Ovary (tissue), 9 donors: ENCODE results near the gene TACO1. TPM values are rescaled to one million over a fixed set of nuclear protein-coding genes. Genes with fewer than 3 reads are reported as not detected.

ENCODE experiments used
- DNase-seq, 5 donors: peaks; one replicate each; pipeline ENCODE4 v3.0.0-alpha.2; 2019 to 2020
- H3K27ac ChIP-seq, 2 donors: fragments of 200-600 bp; one replicate each; pipeline versions ENCODE4 v1.5.1 to v1.8.0; 2019 to 2022
- H3K27me3 ChIP-seq: fragments of 200-600 bp; one replicate; pipeline ENCODE4 v1.8.0; 2022
- H3K36me3 ChIP-seq: fragments of 200-600 bp; sonication (generic); one replicate; pipeline ENCODE4 v1.5.1; 2019
- H3K4me1 ChIP-seq: one replicate; pipeline ENCODE4 v1.8.1; 2013; ENCODE audit warnings: mild to moderate bottlenecking, moderate library complexity; ENCODE audit not compliant: insufficient read depth
- H3K4me3 ChIP-seq: fragments of 200-600 bp; sonication (generic); one replicate; pipeline ENCODE4 v1.5.1; 2017
- H3K9me3 ChIP-seq, 2 donors: fragments of 200-600 bp in 1 of 2; sonication (generic) in 1 of 2; one replicate each; pipeline versions ENCODE4 v1.5.1 to v1.8.1; 2013 to 2019; ENCODE audit warnings: mild to moderate bottlenecking in 1 of 2, moderate library complexity in 1 of 2
- CTCF ChIP-seq, 3 donors: fragments of 450-650 bp in 2 of 3; fragments of 200-600 bp in 1 of 3; IDR thresholded peaks; one replicate each; pipeline versions ENCODE4 v1.5.1 to v1.8.0; 2016 to 2022; ENCODE audit warnings: antibody characterized with exemption in 3 of 3, mild to moderate bottlenecking in 1 of 3
- EP300 ChIP-seq: sonication (generic); formaldehyde crosslinking; IDR thresholded peaks from one replicate; pipeline ENCODE4 v1.6.1; 2017; ENCODE audit warnings: antibody characterized with exemption
- POLR2A ChIP-seq: fragments of 450-650 bp; IDR thresholded peaks from one replicate; pipeline ENCODE4 v1.6.1; 2017; ENCODE audit warnings: antibody characterized with exemption, mild to moderate bottlenecking, moderate library complexity
- WGBS, 3 donors: extraction: QIAGEN DNeasy Blood & Tissue Kit in 1 of 3; methylation state at CpG; one replicate each; pipeline versions ENCODE4 v1.1.5 to v1.1.7; 2013 to 2017; 5-methylcytosine and 5-hydroxymethylcytosine counted together
- intact Hi-C, 4 donors: fragments of 100-400 bp; cut with DNase I; formaldehyde crosslinking; loops; one replicate each; pipeline versions ENCODE4 v1.11.0 to v1.15.1; 2022 to 2023
- polyA plus RNA-seq, 2 donors: library from polyadenylated mRNA; stranded (reverse); fragments of 200-250 nt in 1 of 2; fragments of 350-450 nt in 1 of 2; fragmentation: Illumina TruSeq in 1 of 2; extraction: RNeasy Lipid Tissue Mini Kit (QIAGEN cat#74804) in 1 of 2; gene quantifications; one replicate each; pipeline ENCODE4 v1.2.3, GENCODE V29; 2013 to 2014
- total RNA-seq, 7 donors: library from RNA; depleted of rRNA in 2 of 7; stranded (reverse); fragments of >200 nt in 2 of 7; fragmentation: NEBNext Ultra II Directional in 3 of 7; extraction: Animal tissue kit (Norgen Biotek cat#: 25700) in 3 of 7; gene quantifications; one replicate each; pipeline versions ENCODE4 v1.1.0 to v1.2.4, GENCODE V29; 2016 to 2023
- donor health status: DM: no; HTN: no; CAD: no; lungs with moderate emphysema.
- donor health status: DM: no; HTN: no; CAD: no.
- donor health status: Bipolar disorder and iron deficiency.
- donor health status: DM: yes; HTN: yes; CAD: no.
- donor health status: DM: no; HTN: no; CAD: no.
- donor health status: DM: yes; HTN: yes; CAD: no.

Gene TACO1
- total and polyA plus RNA-seq, 9 donors: 7.4 to 24.9 (median 13.2) TPM

DNA sequence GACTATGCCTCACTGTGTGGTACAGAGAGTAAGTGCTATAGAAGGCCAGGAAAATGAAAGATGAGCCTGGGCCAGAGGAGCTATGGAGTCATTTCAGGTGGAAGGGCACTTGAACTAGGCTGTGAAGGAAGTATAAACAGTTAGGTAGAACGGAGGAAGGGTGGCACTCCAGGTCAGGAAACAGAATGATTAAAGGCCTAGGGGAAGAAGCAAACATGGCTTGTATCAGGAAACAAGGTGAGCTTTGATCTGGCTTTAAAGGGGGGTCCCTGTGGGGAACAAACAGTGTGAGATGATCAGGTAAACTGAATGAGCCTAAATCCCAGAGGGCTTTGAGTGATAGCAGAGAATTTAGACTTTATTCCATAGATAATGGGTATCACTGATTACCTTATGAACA lies 38.4 kb downstream of the TACO1 start:
- TF ChIP-seq POLR2A (no peak), CTCF (IDR thresholded peaks at IDR 0.05) (no peak), EP300 (no peak)
- Histone ChIP-seq H3K36me3 (no peaks in the 10 kb centered on the region), H3K4me1 (peaks cover under 1% of the 10 kb centered on the region), H3K27ac (no peak overlapping the region), H3K27me3 (no peaks in the 10 kb centered on the region), H3K4me3 (no peak overlapping the region), H3K9me3 (no peaks in the 10 kb centered on the region)
- WGBS, 3 donors: 57 to 80% (median 60%) methylated on average over 1 of the region's 1 CpG
- DNase-seq: no peak
- intact Hi-C loops: no loop called here

DNA sequence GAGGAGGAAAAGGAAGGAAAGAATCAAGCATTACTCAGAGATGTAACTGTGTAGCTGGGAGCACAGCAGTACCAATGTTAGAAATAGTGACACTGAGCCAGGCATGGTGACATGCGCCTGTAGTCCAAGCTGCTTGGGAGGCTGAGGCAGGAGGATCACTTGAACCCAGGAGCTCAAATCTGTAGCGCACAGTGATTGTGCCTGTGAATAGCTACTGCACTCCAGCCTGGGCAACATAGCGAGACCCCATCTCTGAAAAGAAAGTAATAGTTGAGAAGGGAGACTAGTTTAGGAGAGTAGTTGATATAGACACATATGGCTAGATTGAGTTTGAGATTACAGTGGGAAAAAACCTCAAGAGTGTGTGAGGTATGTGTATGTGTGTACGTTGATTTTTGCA lies 39.3 kb downstream of the TACO1 start:
- Histone ChIP-seq H3K4me3 (no peak overlapping the region), H3K36me3 (no peaks in the 10 kb centered on the region), H3K9me3 (no peaks in the 10 kb centered on the region), H3K27me3 (no peaks in the 10 kb centered on the region), H3K27ac (no peak overlapping the region), H3K4me1 (no peaks in the 10 kb centered on the region)
- DNase-seq: no peak
- intact Hi-C loops: no loop called here
- 88 to 95% (median 93%) methylated on average over 4 of the region's 4 CpGs for WGBS, 3 donors
- TF ChIP-seq POLR2A (no peak), CTCF (IDR thresholded peaks at IDR 0.05) (no peak), EP300 (no peak)

DNA sequence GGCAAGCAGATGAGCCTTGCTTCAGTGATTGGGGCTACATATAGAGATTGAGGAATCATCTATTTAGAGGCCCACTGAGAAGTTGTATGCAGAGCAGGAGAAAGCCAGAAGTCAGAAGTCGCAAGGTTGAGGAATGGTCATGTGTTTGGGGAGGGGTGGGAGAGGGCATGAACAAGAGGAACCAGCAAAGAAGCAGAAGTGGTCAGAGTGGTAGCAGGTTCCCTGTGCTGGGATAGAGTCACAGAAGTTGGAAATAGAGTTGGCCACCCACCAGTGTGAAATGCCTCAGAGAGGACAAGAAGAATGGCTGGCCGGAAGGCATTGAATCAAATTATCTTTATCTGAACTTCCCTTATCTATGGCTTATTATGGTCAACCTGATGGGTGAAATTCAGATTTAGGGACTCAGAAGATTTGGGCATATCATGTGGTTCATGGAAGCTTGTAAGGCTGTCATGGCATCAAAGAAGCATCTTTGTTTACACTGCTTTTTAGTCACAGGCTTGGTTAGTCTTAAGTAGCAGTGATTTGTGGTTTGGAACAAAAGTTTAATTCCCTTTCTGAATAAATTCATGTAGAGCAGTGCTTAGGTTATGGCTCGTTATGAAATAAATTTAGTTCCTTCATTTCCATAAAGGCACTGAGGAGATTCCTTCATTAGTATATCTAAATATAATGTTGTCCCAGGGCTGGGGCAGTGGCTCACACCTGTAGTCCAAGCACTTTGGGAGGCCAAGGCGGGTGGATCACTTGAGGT lies 41.2 kb downstream of the TACO1 start:
- DNase-seq: no peak
- H3K9me3 ChIP-seq: no peaks in the 10 kb centered on the region
- H3K4me3 ChIP-seq: no peak overlapping the region
- intact Hi-C loops: no loop called here
- H3K27me3 ChIP-seq: no peaks in the 10 kb centered on the region
- 92 to 95% (median 93%) methylated on average over 4 of the region's 4 CpGs for WGBS, 3 donors
- no peaks in the 10 kb centered on the region for H3K36me3 ChIP-seq
- no peak for TF ChIP-seq EP300
- no peak for TF ChIP-seq CTCF (IDR thresholded peaks at IDR 0.05)
- no peak for TF ChIP-seq POLR2A
- no peak overlapping the region for H3K27ac ChIP-seq
- H3K4me1 ChIP-seq: no peaks in the 10 kb centered on the region

- Histone ChIP-seq H3K9me3 (no peaks in the 10 kb centered on the region), H3K36me3 (no peaks in the 10 kb centered on the region), H3K27ac (no peak overlapping the region), H3K4me1 (no peaks in the 10 kb centered on the region), H3K27me3 (no peaks in the 10 kb centered on the region), H3K4me3 (no peak overlapping the region)
- intact Hi-C loops: no loop called here
- DNase-seq: no peak
- TF ChIP-seq POLR2A (no peak), EP300 (no peak), CTCF (IDR thresholded peaks at IDR 0.05) (no peak)
- 95 to 96% (median 95%) methylated on average over 7 of the region's 7 CpGs for WGBS, 3 donors
These were observed 44.2 kb downstream of the TACO1 start for GRCh38 chr17:63644846-63645245.
